ENCODE data around the gene PSMG3.
"Not testable (repeated sequence)": the region's sequence is repeated elsewhere in the genome, so short reads cannot be mapped to it uniquely, and the experiment has no call there.

Gene PSMG3

GRCh38 chr7:1596181-1597043 is 26.6 kb upstream of the PSMG3 start:
- DNase-seq = no peak

- DNase-seq = no peak
Measured at GRCh38 chr7:1595636-1596035, 25.8 kb upstream of the PSMG3 start.

GRCh38 chr7:1595027-1595426 is 25.2 kb upstream of the PSMG3 start:
- DNase-seq = no peak

- no peak for DNase-seq
Measured at GRCh38 chr7:1593904-1594421, 24.1 kb upstream of the PSMG3 start.

GRCh38 chr7:1593091-1593866 is 23.4 kb upstream of the PSMG3 start:
- DNase-seq = no peak

GRCh38 chr7:1592299-1592871 is 22.6 kb upstream of the PSMG3 start:
- no peak for DNase-seq

GRCh38 chr7:1591876-1592275 is 22.0 kb upstream of the PSMG3 start:
- no peak for DNase-seq

- no peak for DNase-seq
Measured at GRCh38 chr7:1591396-1591795, 21.6 kb upstream of the PSMG3 start.

- DNase-seq = no peak
Measured at GRCh38 chr7:1590887-1591286, 21.1 kb upstream of the PSMG3 start.

- no peak for DNase-seq
Measured at GRCh38 chr7:1590476-1590875, 20.6 kb upstream of the PSMG3 start.

- DNase-seq = no peak
Measured at GRCh38 chr7:1588978-1589377, 19.1 kb upstream of the PSMG3 start.

- DNase-seq = no peak
Measured at GRCh38 chr7:1587738-1588137, 17.9 kb upstream of the PSMG3 start.

- DNase-seq = no peak
Measured at GRCh38 chr7:1586827-1587705, 17.2 kb upstream of the PSMG3 start.

- no peak for DNase-seq
Measured at GRCh38 chr7:1586126-1586826, 16.4 kb upstream of the PSMG3 start.

GRCh38 chr7:1585142-1585981 is 15.5 kb upstream of the PSMG3 start:
- no peak for DNase-seq

- no peak for DNase-seq
Measured at GRCh38 chr7:1584700-1585099, 14.9 kb upstream of the PSMG3 start.

GRCh38 chr7:1583241-1583930 is 13.6 kb upstream of the PSMG3 start:
- not testable (repeated sequence) for DNase-seq

GRCh38 chr7:1580422-1581030 is 10.7 kb upstream of the PSMG3 start:
- no peak for DNase-seq

GRCh38 chr7:1579481-1580421 is 9.9 kb upstream of the PSMG3 start:
- peak; percentile 28 for DNase-seq
